Stimulated activated CD4-positive, alpha-beta T cell treated with anti-CD3 and anti-CD28 coated beads, Interleukin-2, amount 100 ng/mL, for 48 hours (primary cell): ENCODE data around the gene PTPRO.

ENCODE experiments used
- DNase-seq, 2 donors: peaks; one replicate each; pipeline ENCODE4 v3.0.0-alpha.2; 2020

The PTPRO gene

DNA sequence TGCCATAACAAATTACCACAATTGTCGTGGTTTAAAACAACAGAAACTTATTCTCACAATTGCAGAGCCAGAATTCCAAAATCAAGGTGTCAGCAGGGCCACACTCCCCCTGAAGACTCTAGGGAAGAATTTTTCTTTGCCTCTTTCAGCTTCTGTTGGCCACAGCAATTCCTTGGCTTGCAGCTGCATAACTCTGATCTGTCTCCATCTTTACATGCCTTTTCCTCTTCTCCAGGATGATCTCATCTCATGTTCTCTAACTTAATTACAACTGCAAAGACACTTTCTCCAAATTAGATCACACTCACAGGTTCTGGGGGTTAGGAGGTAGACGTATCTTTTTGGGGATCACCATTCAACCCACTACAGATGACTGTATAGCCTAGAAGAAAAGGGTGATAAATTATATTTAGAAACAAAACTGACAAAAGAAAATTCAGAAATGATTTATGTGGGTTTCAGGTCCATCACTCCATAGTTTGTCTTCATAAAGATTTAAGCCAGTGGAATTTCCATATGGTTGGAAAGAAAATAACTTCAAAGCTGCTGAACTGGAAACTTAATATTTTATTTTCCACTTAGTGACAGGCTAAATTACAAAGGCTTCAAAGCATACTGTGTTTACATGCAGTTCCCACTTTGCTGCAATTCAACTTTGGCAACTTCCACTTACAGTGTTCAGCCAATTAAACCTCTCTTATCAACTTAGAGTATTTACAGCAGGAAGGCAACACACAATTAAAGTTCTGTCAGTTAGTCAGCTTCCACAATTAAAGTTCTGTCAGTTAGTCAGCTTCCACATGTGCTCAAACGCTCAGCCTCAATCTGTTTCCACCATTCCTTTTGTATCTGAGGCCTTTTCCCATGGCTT, 253.6 kb downstream of the PTPRO start:
- no peak for DNase-seq

DNA sequence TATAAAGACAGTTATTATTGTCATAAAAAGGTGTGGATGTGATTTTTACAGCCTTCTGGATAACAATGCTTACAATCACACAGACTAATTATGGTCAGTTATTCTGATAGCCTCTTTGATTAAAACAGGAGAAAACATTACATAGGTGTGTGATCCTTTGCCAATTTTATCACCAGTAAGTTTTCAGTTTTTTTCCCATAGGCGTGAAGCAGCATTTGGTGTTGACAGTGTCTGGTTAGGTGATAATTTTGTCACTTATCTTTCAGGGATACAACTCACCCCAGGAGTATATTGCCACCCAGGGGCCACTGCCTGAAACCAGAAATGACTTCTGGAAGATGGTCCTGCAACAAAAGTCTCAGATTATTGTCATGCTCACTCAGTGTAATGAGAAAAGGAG, 258.1 kb downstream of the PTPRO start:
- DNase-seq, result no peak

DNA sequence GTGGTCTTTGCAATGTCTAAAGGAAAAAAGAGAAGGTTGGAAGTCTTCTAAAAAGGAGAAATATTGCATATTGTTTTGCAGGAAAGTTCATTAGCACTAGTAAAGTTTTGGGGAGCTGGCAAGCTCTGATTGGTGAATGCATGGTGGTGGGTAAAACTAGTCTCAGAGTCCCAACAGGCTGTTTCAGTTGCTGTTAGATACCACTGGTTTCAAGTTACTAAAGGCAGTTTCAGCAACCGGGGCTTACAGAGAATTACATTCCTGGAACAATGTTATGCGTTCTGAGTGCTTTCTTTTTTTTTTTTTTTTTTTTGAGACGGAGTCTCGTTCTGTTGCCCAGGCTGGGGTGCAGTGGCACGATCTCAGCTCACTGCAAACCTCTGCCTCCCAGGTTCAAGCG, 258.7 kb downstream of the PTPRO start:
- no peak for DNase-seq

DNA sequence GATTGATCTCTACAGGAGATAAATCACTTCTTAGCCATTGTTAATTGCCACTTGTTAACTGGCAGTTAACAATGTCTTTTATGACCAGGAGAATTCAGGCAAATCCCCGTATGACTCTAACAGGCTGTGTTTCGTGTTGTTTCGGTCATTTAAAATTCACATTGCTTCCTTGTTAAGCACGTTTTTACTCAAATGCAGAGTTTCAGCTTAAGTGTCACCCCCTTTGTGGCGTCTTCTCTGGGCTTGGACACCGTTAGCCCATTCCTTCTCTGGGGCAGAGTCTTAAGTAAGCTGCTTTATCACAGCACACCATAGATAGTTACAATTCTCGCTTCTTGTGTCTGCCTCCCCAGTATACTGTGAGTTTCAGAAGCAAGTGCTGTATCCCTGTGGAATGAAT, 261.5 kb downstream of the PTPRO start:
- no peak for DNase-seq

DNA sequence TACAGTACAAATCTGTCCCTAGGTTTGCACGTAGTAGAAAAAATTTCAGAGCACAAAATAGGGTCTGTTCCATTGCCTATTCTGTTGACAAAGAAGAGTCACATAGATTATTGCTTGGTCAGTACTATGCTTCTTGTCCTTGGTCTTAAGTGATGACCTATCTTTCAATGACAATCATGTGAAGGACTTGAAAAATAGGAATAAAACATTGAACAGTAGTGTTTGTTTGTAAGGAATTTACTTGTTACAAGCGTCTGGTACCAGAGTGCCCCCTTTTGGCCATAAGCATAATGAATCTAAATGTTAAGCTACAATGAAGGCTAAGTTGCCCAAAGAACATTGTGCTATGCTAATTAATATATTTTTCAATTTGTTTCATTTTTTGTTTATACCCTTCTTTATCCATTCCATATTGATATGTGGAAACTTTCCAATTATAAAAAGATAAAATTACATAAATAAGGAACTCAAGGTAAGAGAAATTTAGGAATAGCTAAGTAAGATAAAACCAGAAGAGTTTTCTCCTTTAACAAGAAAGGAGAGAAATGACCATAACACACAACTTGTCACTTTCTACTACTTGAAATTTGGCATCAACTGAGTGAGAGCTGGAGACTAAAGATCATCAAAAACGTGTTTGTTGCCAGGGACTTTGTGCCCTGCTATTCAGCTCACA, 262.2 kb downstream of the PTPRO start:
- DNase-seq, result peak in 1 of 2 donors; percentile 20

DNA sequence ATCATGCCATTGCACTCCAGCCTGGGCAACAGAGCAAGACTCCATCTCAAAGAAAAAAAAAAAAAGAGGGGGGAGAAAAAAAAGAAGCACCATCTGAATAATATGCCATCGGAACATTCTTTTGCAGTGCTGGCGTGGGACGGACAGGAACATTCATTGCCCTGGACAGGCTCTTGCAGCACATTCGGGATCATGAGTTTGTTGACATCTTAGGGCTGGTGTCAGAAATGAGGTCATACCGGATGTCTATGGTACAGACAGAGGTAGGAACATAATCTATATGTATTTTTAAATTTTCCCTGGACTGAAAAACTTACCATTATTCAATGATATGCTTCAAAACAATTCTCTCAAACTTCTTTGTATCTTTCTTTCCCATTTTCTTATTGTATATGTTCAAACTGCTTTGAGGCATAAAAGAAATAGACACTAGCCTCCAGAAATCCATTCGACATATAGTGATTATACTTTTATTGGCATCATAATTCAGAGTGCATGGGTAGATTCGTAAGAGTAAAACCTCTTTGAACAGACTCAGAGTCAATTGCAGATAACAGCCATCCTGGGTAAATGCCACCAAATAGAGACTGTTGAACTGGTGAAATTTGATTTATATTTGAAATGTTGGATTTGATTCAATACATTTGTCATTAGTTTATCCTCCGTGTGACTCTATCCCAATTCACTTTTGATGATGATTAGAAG, 267.2 kb downstream of the PTPRO start:
- no peak for DNase-seq

DNA sequence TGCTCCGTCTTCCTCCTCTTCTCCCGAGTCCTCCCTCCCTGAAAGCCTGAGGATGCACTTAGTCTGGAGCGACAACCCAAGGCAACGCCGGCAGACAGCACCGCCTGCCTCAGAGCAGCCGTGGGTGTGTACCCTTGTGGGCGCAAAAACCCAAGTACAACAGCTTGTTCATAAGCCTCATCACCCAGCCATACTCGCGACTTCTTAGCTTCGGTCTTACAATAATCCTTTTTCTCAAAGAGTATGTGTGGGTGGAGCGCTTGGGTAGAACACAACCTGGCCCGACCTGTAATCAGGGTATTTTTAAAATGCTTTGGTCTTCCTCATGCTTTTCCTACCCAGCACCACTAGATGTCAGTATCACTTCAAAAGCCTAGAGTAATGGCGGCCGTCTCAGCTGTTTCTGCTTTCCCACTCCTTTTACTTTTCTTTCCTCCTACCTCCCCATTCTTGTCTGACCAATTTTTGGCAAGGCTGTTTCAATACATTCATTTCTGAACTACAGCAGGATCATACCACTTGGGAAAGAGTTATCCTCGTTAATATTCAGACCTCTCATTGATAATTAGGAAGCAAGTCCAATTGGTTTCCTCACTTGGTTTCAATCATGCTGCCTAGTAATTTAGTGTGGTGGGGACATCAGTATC, 268.0 kb downstream of the PTPRO start:
- peak; percentile 22 to 46 for DNase-seq

DNA sequence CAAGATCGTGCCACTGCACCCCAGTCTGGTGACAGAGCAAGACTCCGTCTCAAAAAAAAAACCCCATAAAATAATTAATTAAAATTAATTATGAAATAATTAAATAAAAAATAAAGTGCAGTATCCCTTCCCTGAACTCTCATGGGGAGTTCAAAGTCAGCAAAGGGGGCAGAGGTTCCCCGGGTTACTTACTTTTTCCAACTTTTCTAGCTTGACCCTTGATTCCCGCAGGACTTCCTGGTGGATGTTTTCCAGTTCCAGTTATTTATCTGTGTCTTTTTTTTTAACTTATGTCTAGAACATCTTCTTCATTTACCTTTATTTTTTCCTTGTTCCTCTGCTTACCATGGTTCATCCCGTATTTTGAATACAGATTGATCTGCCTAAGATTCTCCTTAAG, 269.5 kb downstream of the PTPRO start:
- no peak for DNase-seq

DNA sequence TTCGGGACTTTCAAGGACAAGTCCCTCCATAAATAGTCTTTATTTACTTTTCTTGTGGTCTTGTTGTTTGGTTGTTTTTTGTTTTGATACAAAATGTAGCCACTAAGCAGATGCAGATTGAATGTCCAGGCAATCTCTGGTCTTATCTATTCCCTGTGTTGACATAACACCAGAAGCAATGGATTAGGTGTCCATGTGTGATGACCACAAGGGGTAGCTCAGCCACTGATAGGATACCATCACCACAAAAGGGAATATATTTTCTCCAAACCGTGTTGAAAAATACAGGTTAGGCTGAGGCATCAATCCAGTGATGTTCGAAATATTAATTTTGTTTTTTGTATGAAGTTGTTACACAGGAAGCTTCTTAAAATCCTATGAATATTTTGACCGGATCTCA, 270.6 kb downstream of the PTPRO start:
- DNase-seq, result no peak

DNA sequence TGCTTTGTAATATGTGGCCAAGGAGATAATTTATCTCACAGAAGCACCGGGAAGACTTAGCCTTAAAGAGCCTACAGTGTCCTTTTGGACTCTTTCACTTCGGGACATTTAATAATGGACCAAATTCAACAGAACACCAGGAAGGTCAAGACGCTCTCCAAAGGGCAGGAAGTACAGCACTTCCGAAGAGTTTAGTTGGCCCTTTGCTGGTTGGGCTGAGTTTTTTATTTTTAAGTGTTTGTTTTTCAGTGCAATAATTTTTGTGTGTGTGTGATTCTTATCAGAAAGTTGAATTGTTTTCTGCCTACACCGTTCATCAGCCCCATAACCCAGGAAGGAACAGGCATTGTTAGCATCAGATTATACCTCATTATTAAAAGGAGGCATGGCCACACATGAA, 273.9 kb downstream of the PTPRO start:
- no peak for DNase-seq

DNA sequence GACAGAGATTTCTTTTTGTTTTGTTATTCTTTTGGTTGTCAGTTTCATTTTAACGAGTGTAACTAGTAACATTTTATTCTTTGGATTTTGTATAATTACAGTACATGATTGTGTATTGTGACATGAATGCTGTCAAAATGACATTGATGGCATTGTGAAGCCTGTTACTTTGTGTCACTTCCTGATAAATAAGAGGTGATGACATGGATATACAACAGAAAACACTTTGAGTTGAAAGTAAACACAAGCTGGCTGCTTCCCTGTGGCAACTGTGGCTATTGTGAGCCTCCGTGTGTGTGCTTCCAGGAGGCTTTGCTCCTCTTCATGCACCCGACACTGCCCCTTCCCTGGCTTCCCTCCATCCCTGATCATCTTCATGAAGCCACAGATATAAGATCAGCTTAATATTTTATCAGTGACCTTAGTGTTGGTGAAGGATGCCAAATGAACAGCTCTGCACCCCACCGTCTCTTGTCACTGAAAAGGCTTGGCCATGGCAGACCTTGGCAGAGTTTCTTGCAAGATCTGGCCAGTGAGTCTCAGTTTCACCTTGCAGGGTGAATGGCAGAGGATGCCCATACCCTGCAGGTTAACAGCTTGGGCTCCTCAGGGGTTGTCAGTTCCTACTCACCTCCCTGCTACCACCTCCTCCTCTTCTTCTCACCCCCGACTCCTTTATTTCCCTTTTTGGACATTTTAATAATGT, 275.0 kb downstream of the PTPRO start:
- DNase-seq, result no peak

DNA sequence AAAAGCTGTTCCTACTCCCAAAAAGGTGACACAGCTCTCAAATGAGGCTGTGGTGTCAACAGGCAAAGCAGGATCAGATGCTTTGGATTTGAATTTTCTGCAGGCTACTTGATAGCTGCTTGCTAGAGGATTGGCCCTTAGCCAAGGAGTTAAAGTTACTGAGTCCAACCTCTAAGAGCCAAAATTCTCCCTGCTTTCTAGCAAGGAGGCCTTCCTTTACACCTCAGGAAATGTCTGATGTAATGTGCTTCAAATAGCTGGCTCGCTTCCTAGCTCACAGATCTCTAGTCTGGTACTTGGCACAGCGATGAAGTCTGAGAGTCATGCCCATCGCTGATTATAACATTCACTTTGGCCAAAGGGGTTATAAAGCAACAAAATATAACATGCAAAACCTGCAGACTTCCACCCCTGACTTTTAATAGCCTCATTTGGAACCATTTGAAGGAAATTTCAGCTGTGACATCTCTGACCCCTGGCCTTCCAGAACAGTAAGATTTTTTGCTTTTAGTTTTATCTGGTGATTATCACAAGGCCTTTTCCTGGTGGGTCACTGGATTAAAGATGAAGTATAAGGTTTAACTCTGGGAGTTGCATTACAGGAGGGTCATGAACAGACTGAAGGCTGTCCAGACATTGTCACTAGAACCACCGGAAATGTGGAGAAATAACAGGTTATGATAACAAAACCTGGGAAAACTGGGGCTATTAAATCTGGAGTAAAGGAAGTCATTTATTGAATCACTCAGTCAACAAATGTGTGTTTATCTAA, 277.1 kb downstream of the PTPRO start:
- no peak for DNase-seq

DNA sequence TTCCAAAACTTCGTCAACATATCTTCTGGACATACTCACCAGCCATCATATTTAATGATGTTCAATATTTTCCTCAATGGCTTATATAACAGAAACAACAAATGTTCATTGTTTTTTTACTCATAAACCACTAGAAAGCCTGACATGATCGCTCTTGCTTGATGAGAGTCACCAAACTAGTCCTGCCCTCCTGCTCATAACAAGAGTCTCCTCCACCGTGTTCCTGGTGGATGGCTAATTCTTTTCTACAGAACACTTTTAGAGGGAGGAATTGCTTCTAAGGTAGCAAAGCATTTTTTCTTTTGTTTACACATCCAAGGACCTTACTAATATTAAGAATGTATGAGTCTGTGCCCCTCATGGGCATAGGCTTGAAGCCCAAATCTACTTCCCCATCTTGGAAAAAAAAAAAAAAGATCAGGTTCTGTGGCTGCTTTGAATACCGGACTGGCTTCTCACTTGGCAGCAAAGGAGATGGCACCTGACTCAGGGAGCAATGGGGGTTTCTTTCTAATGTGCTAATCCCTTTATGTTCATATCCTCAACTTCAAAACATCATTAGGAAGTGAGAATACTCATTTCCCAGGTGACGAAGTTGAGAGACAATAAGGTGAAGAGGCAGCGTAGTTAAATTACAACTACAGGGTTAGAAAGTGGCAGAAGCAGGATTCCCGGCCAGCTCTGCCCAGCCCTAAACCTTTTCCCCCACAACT, 278.1 kb downstream of the PTPRO start:
- DNase-seq, result no peak

DNA sequence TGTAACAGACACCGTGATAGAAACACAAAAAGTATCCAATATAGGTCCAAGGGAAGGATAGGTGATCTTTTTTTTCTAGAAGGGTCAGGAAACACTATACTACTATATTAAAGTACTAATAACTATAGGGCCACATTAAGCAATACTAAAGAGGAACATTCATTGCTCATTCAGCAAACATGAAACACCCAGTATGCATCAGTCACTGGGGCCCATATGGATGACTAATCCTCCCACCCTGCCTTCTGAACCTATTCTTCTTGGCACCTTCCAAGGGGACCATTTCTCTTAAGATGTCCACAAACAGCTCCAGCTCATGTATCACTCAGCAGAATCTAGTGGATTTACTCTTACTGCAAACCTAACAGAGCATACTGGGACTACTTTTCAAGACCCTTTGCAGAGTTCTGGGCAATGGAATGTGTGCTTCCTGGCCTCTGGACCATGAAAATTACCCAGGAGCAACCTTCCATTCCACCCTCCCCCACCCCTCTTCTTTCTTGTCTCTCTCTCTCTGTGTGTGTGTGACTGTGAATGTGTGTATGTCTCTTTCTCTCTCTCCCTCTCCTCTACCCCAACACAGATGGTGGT, 279.0 kb downstream of the PTPRO start:
- no peak for DNase-seq

DNA sequence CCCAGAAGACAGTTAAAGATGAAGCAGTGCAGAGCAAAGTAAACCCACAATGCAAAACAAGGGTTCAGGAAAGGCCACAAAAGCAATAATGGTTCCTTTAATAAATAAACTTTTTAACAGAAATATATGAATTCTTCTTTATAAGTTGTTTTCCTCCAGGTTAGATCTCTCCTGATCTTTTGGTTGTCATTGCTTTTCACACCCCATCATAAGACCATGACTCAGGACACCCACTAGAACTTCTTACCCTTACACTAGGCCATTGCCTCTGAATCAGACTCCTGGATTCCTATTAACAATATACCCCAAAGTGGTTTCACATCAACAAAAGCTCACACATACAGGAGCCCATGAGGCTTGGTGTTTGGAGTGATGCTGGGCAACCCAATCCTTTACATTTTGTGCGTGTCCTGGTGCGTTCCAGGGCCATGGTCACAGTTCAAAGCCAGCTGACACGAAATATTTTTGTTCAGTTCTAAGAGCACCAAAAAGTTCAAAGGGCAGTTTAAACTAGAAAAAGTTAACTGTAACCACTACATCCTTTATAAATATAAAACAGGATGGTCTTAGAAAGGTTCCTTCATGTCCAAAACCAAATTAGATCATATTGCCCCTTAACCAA, 279.9 kb downstream of the PTPRO start:
- no peak for DNase-seq

DNA sequence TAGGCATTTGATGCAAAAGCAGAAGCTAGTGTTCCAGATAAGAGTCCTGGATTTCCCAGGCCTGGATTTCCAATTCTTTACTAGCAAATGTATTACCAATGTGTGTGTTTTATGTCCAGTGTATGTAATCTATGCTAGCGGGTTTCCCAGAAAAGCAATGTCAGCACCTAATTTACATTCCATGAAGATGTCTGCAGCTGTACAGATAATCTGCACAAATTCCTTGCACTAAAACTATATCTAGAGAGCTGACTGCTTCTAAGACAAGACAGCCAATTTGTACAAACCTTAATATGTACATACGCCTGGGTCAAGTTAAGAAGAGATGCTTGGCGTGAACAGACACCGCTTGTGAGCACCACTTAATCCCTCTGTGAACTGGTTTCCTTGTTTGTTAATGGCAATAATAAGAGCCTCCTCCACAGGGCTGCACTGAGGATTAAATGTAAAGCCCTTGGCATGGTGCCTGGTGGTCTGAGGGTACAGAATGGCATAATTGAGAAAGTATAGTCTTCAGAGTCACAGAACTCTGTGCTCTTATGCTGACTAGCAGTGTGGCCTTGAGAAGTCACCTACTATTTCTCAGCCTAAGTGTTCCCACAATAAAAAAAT, 281.3 kb downstream of the PTPRO start:
- no peak for DNase-seq

DNA sequence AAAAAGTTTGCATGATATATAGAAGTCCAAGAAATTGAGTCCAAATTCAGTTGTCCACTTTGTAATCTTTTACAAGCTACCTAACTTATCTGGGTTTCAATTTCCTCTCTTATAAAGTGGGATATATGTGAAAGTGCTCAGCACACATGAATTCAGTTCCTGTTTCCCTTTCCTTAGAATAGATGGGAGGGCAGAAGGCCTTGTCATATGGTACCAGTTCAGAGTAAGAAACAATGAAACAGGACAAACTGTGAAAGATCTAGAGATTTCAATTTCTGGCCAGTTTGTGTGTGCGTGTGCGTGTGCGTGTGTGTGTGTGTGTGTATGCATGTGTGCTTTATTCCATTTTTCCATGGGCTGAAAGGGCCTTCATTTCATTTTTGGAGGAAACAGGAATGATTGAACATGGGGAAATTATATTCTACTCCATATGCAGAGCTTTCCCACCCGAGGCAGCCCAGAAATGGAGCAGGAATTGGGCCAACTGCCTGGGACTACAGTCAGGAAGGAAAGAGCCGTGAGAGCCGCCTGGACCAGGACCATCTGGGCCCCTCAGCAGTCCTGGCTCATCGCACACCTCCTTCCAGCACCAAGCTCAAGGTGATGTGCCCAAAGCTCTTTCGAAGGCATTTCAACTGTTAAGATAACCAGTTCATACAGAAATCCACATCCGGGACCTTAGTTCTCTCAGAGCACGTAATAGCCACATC, 283.7 kb downstream of the PTPRO start:
- DNase-seq, result no peak

DNA sequence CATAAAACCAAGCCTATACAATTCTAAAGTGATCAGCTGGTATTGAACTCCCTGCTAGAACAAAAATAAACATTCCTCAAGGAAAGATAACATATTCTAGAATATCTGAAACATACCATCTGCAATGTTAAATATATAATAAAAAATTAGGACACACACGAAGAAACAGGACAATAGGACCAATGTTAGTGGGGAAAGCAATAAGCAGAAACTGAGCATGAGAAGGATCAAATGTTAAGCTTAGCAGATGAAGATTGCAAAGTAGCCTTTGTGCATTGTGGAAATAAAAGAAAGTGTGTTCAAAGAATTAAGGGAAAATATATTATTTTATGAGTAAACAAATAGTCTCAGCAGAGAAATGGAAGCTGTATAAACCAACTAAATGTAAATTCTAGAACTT, 286.1 kb downstream of the PTPRO start:
- DNase-seq, result no peak

DNA sequence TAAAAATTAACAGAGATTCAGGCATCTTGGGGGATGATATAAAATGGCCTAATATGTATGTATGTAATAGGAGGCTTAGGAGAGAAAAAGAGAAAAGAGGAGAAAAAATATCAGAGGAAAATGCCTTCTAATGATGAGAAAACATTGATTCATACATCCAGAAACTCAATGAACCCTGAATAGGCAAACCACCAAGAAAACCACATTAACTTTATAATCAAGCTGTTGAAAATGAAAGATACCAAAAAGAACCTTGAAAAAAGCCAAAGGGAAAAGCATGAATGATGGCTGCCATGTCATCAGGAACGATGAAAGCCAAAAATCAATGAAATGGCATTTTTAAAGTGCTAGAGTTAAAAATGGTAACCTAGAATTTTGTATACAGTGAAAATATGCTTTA, 286.6 kb downstream of the PTPRO start:
- DNase-seq, result no peak
